T-helper 2 cell treated with Interferon-gamma antibody and Interleukin-4, amounts not matched to agents 5 μg/mL and 100 μg/mL, for 36 hours (primary cell): Measurements from ENCODE around the gene LY86.

Experiments used
- DNase-seq: peaks from one replicate; pipeline ENCODE4 v3.0.0; 2021; ENCODE audit warnings: low spot score
- H3K27ac Mint-ChIP-seq: one replicate; pipeline ENCODE4 v1.8.0; 2021; ENCODE audit warnings: mild to moderate bottlenecking, mixed read lengths
- H3K27me3 Mint-ChIP-seq: one replicate; pipeline ENCODE4 v1.8.0; 2021; ENCODE audit warnings: low read depth, mixed read lengths
- H3K36me3 Mint-ChIP-seq: one replicate; pipeline ENCODE4 v1.8.0; 2021; ENCODE audit warnings: low read depth, mixed read lengths
- H3K4me1 Mint-ChIP-seq: one replicate; pipeline ENCODE4 v1.8.0; 2021; ENCODE audit warnings: low read depth, mixed read lengths
- H3K4me3 Mint-ChIP-seq: one replicate; pipeline ENCODE4 v1.8.0; 2022; ENCODE audit warnings: mild to moderate bottlenecking, moderate library complexity, mixed read lengths
- H3K9me3 Mint-ChIP-seq: one replicate; pipeline ENCODE4 v1.8.0; 2021; ENCODE audit warnings: mixed read lengths

The LY86 gene

DNA sequence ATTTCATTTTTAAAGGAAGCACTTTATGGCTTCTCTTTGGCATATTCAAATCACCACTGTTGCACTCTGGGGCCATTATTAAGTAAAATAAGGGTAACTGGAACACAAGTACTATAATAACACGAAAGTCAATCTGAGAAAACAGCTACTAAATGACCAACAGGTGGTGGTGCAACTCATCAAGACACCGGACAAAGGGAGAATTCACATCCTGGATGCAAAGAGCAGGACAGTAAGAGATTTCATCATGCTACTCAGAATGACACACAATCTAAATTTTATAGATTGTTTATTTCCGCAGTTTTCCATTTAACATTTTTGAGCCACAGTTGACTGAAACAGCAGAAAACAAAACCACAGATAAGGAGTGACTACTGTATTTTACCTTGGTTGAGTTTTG, 27.6 kb upstream of the LY86 start:
- no peak overlapping the region for H3K4me3 Mint-ChIP-seq
- DNase-seq = no peak
- H3K36me3 Mint-ChIP-seq = peaks cover 2% of the 10 kb centered on the region
- peaks cover 8% of the 10 kb centered on the region for H3K27me3 Mint-ChIP-seq
- no peak overlapping the region for H3K27ac Mint-ChIP-seq
- H3K4me1 Mint-ChIP-seq = peaks cover 38% of the 10 kb centered on the region
- peaks cover 9% of the 10 kb centered on the region for H3K9me3 Mint-ChIP-seq

DNA sequence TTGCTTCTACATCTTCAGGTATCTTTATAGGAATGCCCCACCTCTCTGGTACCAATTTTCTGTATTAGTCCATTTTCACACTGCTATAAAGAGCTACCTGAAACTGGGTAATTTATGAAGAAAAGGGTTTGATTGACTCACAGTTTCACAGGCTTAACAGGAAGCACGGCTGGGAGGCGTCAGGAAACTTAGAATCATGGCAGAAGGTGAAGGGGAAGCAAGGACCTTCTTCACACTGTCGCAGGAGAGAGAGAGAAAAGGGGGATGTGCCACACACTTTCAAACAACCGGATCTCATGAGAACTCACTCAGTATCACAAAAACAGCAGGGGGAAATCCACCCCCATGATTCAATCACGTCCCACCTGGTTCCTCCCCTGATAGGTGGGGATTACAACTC, 24.4 kb upstream of the LY86 start:
- no peak for DNase-seq
- H3K27me3 Mint-ChIP-seq = peaks cover 5% of the 10 kb centered on the region
- peaks cover 9% of the 10 kb centered on the region for H3K9me3 Mint-ChIP-seq
- H3K36me3 Mint-ChIP-seq = peaks cover 3% of the 10 kb centered on the region
- no peak overlapping the region for H3K27ac Mint-ChIP-seq
- no peak overlapping the region for H3K4me3 Mint-ChIP-seq
- peaks cover 28% of the 10 kb centered on the region for H3K4me1 Mint-ChIP-seq

- DNase-seq = no peak
- Mint-ChIP-seq H3K27me3 (peaks cover 6% of the 10 kb centered on the region), H3K4me1 (peaks cover 24% of the 10 kb centered on the region), H3K9me3 (peaks cover 9% of the 10 kb centered on the region), H3K4me3 (no peak overlapping the region), H3K36me3 (peaks cover 3% of the 10 kb centered on the region), H3K27ac (no peak overlapping the region)
These were observed 23.5 kb upstream of the LY86 start for GRCh38 chr6:6565069-6565468.

DNA sequence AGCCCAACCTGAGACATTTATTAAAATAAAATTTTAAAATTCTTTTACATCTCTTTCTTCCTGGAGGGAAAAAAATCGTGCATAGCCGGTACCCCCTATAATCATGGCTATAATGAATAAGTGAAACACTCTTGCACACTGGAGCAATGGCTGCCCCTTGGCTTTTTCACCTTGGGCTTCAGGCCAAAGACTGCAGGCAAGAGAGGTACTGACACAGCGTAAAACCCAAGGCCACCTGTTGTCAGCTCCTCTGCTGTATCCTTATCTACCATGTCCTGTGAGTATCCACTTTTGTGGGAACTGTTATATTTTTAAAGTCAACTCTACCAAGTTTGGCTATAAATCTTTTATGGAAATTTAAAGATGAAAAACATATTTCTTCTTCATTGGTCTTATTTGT, 23.0 kb upstream of the LY86 start:
- Mint-ChIP-seq H3K4me1 (peaks cover 20% of the 10 kb centered on the region), H3K36me3 (peaks cover 4% of the 10 kb centered on the region), H3K4me3 (no peak overlapping the region), H3K9me3 (peaks cover 9% of the 10 kb centered on the region), H3K27me3 (peaks cover 9% of the 10 kb centered on the region), H3K27ac (no peak overlapping the region)
- no peak for DNase-seq

DNA sequence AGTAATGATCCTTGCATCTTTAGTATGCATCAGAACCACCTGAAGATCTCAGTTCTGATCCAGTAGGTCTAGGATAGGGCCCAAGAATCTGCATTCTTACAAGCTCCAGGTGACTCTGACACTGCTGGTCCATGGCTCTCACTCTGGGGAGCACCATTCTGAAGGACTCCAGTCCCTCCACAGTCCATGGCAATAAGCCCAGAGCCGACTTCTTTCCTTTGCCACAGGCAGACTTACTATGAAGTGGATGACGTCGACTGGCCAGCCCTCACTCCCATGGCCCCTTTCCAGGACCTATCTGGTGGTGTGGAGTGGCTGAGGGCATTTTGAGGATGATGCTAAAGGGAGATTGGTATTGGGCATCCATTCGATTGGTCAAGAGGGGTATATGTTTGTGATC, 21.8 kb upstream of the LY86 start:
- H3K4me3 Mint-ChIP-seq = no peak overlapping the region
- no peak overlapping the region for H3K27ac Mint-ChIP-seq
- H3K27me3 Mint-ChIP-seq = peaks cover 15% of the 10 kb centered on the region
- H3K9me3 Mint-ChIP-seq = peaks cover 13% of the 10 kb centered on the region
- H3K36me3 Mint-ChIP-seq = peaks cover 6% of the 10 kb centered on the region
- no peak for DNase-seq
- peaks cover 15% of the 10 kb centered on the region for H3K4me1 Mint-ChIP-seq

- no peak overlapping the region for H3K4me3 Mint-ChIP-seq
- H3K27ac Mint-ChIP-seq = no peak overlapping the region
- H3K9me3 Mint-ChIP-seq = peaks cover 25% of the 10 kb centered on the region
- peaks cover 8% of the 10 kb centered on the region for H3K4me1 Mint-ChIP-seq
- no peak for DNase-seq
- H3K36me3 Mint-ChIP-seq = peaks cover 4% of the 10 kb centered on the region
- H3K27me3 Mint-ChIP-seq = peaks cover 28% of the 10 kb centered on the region
These were observed 19.3 kb upstream of the LY86 start for GRCh38 chr6:6569096-6569810.

GRCh38 chr6:6569811-6570164, 18.7 kb upstream of the LY86 start:
- no peak overlapping the region for H3K4me3 Mint-ChIP-seq
- H3K27ac Mint-ChIP-seq = no peak overlapping the region
- H3K36me3 Mint-ChIP-seq = peaks cover 4% of the 10 kb centered on the region
- H3K4me1 Mint-ChIP-seq = peaks cover 4% of the 10 kb centered on the region
- no peak for DNase-seq
- peaks cover 30% of the 10 kb centered on the region for H3K27me3 Mint-ChIP-seq
- peaks cover 28% of the 10 kb centered on the region for H3K9me3 Mint-ChIP-seq

DNA sequence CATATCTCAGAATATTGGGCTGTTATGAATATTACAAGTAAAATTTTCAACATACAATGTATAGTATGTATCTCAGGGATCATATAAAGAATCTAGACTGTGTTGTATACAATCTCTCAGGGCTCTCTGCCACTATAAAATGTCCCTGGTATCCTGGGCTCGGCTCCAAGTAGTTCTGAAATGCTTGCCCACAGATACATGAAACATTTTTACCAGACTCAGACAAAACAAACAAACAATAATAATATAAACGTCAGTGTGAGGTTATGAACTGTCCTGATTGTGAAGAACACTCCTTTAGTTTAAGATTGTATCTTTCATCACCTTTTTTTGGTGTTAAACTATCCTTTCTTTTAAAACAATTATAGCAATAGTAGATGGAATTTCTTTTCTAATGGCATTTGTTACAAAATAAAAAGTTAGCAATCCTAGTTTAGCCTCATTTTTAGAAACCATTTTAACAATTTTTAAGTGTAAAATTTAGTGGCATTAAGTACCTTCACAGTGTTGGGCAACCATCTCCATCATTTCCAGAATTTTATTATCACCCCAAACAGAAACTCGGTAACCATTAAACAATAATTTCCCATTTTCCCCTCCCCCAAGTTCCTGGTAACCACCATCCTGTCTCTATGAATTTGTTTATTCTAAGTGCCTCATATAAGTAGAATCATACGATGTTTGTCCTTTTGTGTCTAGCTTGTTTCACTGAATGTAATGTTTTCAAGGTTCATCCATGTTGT, 17.4 kb upstream of the LY86 start:
- no peak for DNase-seq
- Mint-ChIP-seq H3K4me3 (no peak overlapping the region), H3K27me3 (peaks cover 30% of the 10 kb centered on the region), H3K36me3 (peaks cover 6% of the 10 kb centered on the region), H3K27ac (no peak overlapping the region), H3K4me1 (peaks cover 4% of the 10 kb centered on the region), H3K9me3 (peaks cover 30% of the 10 kb centered on the region)

GRCh38 chr6:6575143-6575542, 13.4 kb upstream of the LY86 start:
- Mint-ChIP-seq H3K36me3 (peaks cover 8% of the 10 kb centered on the region), H3K4me1 (peaks cover 3% of the 10 kb centered on the region), H3K4me3 (no peak overlapping the region), H3K27me3 (peaks cover 31% of the 10 kb centered on the region), H3K9me3 (peaks cover 41% of the 10 kb centered on the region), H3K27ac (no peak overlapping the region)
- DNase-seq = no peak

GRCh38 chr6:6577735-6578134, 10.8 kb upstream of the LY86 start:
- Mint-ChIP-seq H3K36me3 (peaks cover 10% of the 10 kb centered on the region), H3K27me3 (peaks cover 15% of the 10 kb centered on the region), H3K4me1 (peaks cover 6% of the 10 kb centered on the region), H3K27ac (no peak overlapping the region), H3K9me3 (peaks cover 36% of the 10 kb centered on the region), H3K4me3 (no peak overlapping the region)
- DNase-seq = no peak

- H3K4me1 Mint-ChIP-seq = peaks cover 11% of the 10 kb centered on the region
- DNase-seq = no peak
- H3K9me3 Mint-ChIP-seq = peaks cover 26% of the 10 kb centered on the region
- no peak overlapping the region for H3K27ac Mint-ChIP-seq
- H3K36me3 Mint-ChIP-seq = peaks cover 13% of the 10 kb centered on the region
- H3K4me3 Mint-ChIP-seq = no peak overlapping the region
- H3K27me3 Mint-ChIP-seq = peaks cover 10% of the 10 kb centered on the region
These were observed 9.2 kb upstream of the LY86 start for GRCh38 chr6:6579281-6579680.

DNA sequence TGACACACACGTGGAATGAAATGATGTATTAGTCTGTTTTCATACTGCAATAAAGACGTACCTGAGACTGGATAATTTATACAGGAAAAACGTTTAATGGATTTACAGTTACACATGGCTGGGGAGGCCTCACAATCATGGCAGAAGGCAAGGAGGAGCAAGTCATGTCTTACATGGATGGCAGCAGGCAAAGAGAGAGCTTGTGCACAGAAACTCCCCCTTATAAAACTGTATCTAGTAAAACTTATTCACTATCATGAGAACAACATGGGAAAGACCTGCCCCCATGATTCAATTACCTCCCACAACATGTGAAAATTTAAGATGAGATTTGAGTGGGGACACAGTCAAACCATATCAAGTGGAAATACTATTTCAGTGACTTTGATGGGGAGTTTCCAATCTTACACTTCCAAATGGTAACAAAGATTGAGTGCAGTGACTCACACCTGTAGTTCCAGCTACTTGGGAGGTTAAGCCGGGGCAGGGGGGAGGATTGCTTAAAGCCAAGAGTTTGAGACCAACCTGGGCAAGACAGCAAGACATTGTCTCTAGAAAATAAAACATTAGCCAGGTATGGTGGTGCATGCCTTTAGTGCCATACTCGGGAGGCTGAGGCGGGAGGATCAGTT, 8.2 kb upstream of the LY86 start:
- Mint-ChIP-seq H3K4me3 (no peak overlapping the region), H3K36me3 (peaks cover 11% of the 10 kb centered on the region), H3K27me3 (peaks cover 8% of the 10 kb centered on the region), H3K4me1 (peaks cover 16% of the 10 kb centered on the region), H3K9me3 (peaks cover 21% of the 10 kb centered on the region), H3K27ac (no peak overlapping the region)
- no peak for DNase-seq

GRCh38 chr6:6581054-6581453, 7.5 kb upstream of the LY86 start:
- peaks cover 20% of the 10 kb centered on the region for H3K9me3 Mint-ChIP-seq
- H3K4me3 Mint-ChIP-seq = no peak overlapping the region
- peaks cover 16% of the 10 kb centered on the region for H3K4me1 Mint-ChIP-seq
- no peak for DNase-seq
- H3K27ac Mint-ChIP-seq = no peak overlapping the region
- H3K36me3 Mint-ChIP-seq = peaks cover 11% of the 10 kb centered on the region
- peaks cover 8% of the 10 kb centered on the region for H3K27me3 Mint-ChIP-seq

- H3K27me3 Mint-ChIP-seq = peaks cover 2% of the 10 kb centered on the region
- peaks cover 22% of the 10 kb centered on the region for H3K4me1 Mint-ChIP-seq
- DNase-seq = no peak
- H3K9me3 Mint-ChIP-seq = peaks cover 18% of the 10 kb centered on the region
- no peak overlapping the region for H3K27ac Mint-ChIP-seq
- peaks cover 11% of the 10 kb centered on the region for H3K36me3 Mint-ChIP-seq
- no peak overlapping the region for H3K4me3 Mint-ChIP-seq
These were observed 6.4 kb upstream of the LY86 start for GRCh38 chr6:6582131-6582530.
